Thyroid gland (tissue), 4 donors: ENCODE measurements around the gene NFIA. TPM values are rescaled to one million over a fixed set of nuclear protein-coding genes. Genes with fewer than 3 reads are reported as not detected.
A peak's percentile ranks its signal among the peaks of the same experiment; 100 is the strongest.

Experiments
- DNase-seq, 2 donors: peaks; one replicate each; pipeline ENCODE4 v3.0.0-alpha.2; 2019
- H3K27ac ChIP-seq, 3 donors: fragments of 200-600 bp; sonication (generic); 1 replicate in 2 of 3; 2 replicates in 1 of 3; pipeline ENCODE4 v1.5.1; 2016 to 2019; ENCODE audit warnings: mild to moderate bottlenecking in 1 of 3, moderate library complexity in 1 of 3
- H3K27me3 ChIP-seq: fragments of 200-600 bp; sonication (generic); one replicate; pipeline ENCODE4 v1.5.1; 2019
- H3K36me3 ChIP-seq, 2 donors: fragments of 200-600 bp; sonication (generic); one replicate each; pipeline ENCODE4 v1.5.1; 2016 to 2019
- H3K4me1 ChIP-seq, 2 donors: fragments of 200-600 bp; sonication (generic); one replicate each; pipeline ENCODE4 v1.5.1; 2017 to 2019
- H3K4me3 ChIP-seq, 3 donors: fragments of 200-600 bp; sonication (generic); replicated peaks in 1 of 3; 1 replicate in 2 of 3; 2 replicates in 1 of 3; pipeline ENCODE4 v1.5.1; 2016; ENCODE audit warnings: mild to moderate bottlenecking in 1 of 3
- H3K9me3 ChIP-seq: fragments of 200-600 bp; sonication (generic); one replicate; pipeline ENCODE4 v1.5.1; 2017
- CTCF ChIP-seq, 6 experiments: fragments of 200-600 bp in 3 of 6; fragments of 450-650 bp in 3 of 6; sonication (generic) in 3 of 6; IDR thresholded peaks; one replicate each; pipeline ENCODE4 v1.5.1; 2016 to 2019; ENCODE audit warnings: antibody characterized with exemption in 6 of 6, mild to moderate bottlenecking in 2 of 6, inconsistent platforms in 1 of 6, moderate library complexity in 1 of 6
- POLR2A ChIP-seq, 2 donors: fragments of 450-650 bp; IDR thresholded peaks; one replicate each; pipeline ENCODE4 v1.6.1; 2017; ENCODE audit warnings: antibody characterized with exemption in 2 of 2, mild to moderate bottlenecking in 2 of 2, moderate library complexity in 1 of 2
- WGBS, 2 donors: methylation state at CpG; one replicate each; pipeline ENCODE4 v1.1.5; 2017; 5-methylcytosine and 5-hydroxymethylcytosine counted together
- intact Hi-C: fragments of 100-400 bp; cut with DNase I; formaldehyde crosslinking; loops from one replicate; pipeline ENCODE4 v1.15.1; 2023
- total RNA-seq, 4 donors: library from RNA; depleted of rRNA; stranded (reverse); fragments of >200 nt; gene quantifications; one replicate each; pipeline ENCODE4 v1.2.3, GENCODE V29; 2016

Gene NFIA
- total RNA-seq, 4 donors from 2014 or later: 105 to 149 (median 118) TPM

DNA sequence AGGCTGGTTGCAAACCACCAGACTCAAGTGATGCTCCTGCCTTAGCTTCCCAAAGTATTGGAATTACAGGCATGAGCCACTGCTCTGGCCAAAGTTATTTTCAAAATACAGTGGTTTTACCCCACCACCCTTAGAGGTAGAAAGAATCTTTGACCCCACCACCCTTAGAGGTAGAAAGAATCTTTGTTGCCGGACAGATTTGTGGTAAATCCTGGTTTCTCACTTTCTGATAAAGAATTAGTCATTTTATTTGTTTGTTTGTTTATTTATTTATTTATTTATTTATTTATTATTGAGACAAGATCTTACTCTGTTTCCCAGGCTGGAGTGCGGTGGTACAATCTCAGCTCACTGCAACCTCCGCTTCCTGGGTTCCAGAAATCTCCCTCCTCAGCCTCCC lies 55.9 kb downstream of the NFIA start:
- no peak for DNase-seq
- H3K27me3 ChIP-seq: no peaks in the 10 kb centered on the region
- no peaks in the 10 kb centered on the region for H3K36me3 ChIP-seq
- H3K9me3 ChIP-seq: no peaks in the 10 kb centered on the region
- TF ChIP-seq CTCF (IDR thresholded peaks at IDR 0.05) (no peak), POLR2A (IDR thresholded peaks at IDR 0.05) (no peak)
- intact Hi-C loops: no loop called here
- 96 to 100% methylated on average over 3 of the region's 3 CpGs for WGBS, 2 donors
- H3K4me3 ChIP-seq: no peak overlapping the region
- H3K4me1 ChIP-seq: peaks cover 88 to 98% of the 10 kb centered on the region in 2 donors
- H3K27ac ChIP-seq: peak overlapping the region; percentile 59 to 84 (median 60)

DNA sequence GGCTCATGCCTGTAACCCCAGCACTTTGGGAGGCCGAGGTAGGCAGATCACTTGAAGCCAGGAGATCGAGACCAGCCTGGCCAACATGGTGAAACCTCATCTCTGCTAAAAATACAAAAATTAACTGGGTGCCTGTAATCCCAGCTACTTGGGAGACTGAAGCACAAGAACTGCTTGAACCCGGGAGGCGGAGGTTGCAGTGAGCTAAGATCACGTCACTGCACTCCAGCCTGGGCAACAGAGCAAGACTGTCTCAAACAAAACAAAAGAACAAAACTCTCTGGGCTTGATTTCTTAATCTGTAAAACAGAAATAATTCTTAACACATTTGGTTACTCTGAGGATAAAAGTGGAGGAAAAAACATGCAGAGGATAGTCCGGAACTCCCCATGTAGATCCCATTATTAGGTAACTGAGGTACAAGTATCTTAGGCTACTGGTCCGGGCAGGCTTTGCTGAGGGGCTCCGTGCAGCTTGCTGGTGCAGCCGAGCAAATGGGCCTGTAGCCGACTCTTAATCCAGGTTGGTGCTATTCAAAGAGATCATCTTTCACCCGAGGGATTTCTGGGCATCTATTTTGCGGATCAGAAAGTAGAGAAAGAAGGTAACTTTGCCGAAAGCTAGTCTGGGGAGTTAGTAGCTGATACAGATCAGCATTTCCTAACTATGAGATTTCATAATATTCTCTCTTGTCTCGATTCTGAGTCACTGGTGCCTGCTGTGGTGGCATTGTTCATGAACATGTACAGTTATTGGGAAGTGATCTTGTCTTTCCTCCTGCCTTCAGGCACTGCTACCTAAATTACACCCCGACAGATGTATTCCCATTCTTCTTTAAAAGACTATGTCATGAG lies 56.8 kb downstream of the NFIA start:
- intact Hi-C loops: no loop called here
- peak; percentile 65 to 66 for DNase-seq
- H3K4me3 ChIP-seq: no peak overlapping the region
- no peaks in the 10 kb centered on the region for H3K9me3 ChIP-seq
- WGBS, 2 donors: 30 to 39% methylated on average over 15 of the region's 15 CpGs
- TF ChIP-seq POLR2A (IDR thresholded peaks at IDR 0.05): peak in 1 of 2 donors; percentile 26
- no peak for TF ChIP-seq CTCF (IDR thresholded peaks at IDR 0.05)
- H3K27me3 ChIP-seq: no peaks in the 10 kb centered on the region
- no peaks in the 10 kb centered on the region for H3K36me3 ChIP-seq
- H3K4me1 ChIP-seq: peaks cover 89 to 98% of the 10 kb centered on the region in 2 donors
- peak overlapping the region; percentile 59 to 84 (median 60) for H3K27ac ChIP-seq

DNA sequence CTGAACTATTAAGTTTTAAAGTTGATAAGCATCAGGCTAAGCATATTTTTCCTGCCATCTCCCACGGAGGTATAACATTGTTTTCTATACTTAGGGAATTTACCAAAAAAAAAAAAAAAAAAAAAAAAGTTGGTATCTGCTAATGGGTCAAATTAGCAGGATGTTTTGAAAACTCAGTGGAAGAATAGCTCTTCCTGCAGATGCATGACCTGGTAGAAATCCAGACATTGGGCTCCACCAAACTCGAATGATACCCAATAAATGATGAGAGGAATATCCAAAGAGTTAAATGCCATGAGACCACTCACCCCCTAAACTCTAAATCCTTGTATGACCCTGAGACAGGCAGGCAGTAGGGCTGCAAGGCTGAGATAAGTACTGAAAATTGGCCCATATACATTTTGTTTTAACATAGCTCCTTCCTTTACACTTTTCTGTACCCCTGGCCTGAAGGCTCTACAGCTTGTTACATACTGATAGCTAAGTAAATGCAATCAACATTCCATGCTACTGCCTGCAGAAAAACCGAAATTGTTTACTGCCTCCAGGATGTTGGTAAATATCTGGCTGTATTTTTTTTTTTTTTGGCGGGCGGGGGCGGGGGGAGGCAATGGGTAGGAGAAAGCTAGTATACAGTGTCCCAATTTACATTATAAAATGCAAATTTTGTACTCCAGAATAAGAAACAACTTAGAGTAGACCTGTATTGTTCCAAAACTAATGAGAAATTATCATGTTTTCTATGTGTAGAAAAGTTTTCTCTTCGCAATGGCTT lies 57.6 kb downstream of the NFIA start:
- TF ChIP-seq POLR2A (IDR thresholded peaks at IDR 0.05) (no peak), CTCF (IDR thresholded peaks at IDR 0.05) (no peak)
- Histone ChIP-seq H3K36me3 (no peaks in the 10 kb centered on the region), H3K27me3 (no peaks in the 10 kb centered on the region), H3K4me3 (no peak overlapping the region), H3K27ac (peak overlapping the region; percentile 1 to 84 (median 60)), H3K9me3 (no peaks in the 10 kb centered on the region), H3K4me1 (peaks cover 85 to 96% of the 10 kb centered on the region in 2 donors)
- intact Hi-C loops: no loop called here
- no peak for DNase-seq
- 64 to 71% methylated on average over 7 of the region's 7 CpGs for WGBS, 2 donors

DNA sequence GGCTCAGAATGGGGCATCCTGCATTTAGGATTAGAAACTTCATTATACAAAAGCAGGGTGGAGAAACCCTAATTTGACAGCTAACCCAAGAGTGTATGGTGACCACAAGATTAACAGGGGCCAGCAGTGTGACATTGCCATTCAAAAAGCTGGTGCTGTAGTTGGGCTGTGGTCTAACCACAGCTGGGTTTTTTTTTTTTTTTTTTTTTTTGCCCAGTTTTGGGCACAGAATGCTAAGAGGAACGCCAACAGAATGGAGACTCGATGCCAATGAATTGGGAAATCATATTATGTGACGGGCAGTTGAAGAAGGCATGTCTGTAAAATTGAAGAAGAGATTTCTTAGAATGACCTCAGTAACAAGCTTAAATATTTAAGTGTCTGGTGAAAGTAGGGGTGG lies 58.4 kb downstream of the NFIA start:
- 45 to 83% methylated on average over 3 of the region's 3 CpGs for WGBS, 2 donors
- TF ChIP-seq CTCF (IDR thresholded peaks at IDR 0.05) (no peak), POLR2A (IDR thresholded peaks at IDR 0.05) (no peak)
- no peak for DNase-seq
- intact Hi-C loops: no loop called here
- Histone ChIP-seq H3K36me3 (no peaks in the 10 kb centered on the region), H3K4me3 (no peak overlapping the region), H3K27ac (peak overlapping the region; percentile 60 to 84 (median 64)), H3K4me1 (peaks cover 78 to 89% of the 10 kb centered on the region in 2 donors), H3K9me3 (no peaks in the 10 kb centered on the region), H3K27me3 (no peaks in the 10 kb centered on the region)
